ENCODE data around the gene ADAM8. TPM values are rescaled to one million over a fixed set of nuclear protein-coding genes. Genes with fewer than 3 reads are reported as not detected.
A peak's percentile ranks its signal among the peaks of the same experiment; 100 is the strongest.

Gene ADAM8
- total RNA-seq, 6 donors from 2014 or later = 10.4 to 93.2 (median 32.9) TPM

DNA sequence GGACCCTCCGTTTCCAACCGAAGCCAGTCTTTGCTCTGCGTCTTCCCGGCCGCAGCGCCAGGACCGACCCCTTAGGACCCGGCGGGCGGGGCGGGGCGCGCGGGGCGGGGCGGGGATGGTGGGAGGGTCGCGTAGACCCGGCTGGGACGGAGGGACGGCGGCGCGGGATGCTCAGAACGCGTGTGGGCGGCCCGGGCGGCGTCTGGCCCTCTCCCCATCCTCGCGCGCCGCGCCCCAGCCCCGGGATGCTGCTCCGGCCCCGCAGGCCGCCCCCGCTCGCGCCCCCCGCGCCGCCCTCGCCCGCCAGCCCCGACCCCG lies 46.7 kb downstream of the ADAM8 start, which contains the start of gene UTF1:
UTF1 (plus strand) TSS at position 174 of the 318 bp plus-strand sequence; CDS start at position 246, 72 bp downstream.
- WGBS, 2 donors = 0% methylated on average over 3 of the region's 49 CpGs; no CpG with 5 or more reads in 1 of the 2 donors

DNA sequence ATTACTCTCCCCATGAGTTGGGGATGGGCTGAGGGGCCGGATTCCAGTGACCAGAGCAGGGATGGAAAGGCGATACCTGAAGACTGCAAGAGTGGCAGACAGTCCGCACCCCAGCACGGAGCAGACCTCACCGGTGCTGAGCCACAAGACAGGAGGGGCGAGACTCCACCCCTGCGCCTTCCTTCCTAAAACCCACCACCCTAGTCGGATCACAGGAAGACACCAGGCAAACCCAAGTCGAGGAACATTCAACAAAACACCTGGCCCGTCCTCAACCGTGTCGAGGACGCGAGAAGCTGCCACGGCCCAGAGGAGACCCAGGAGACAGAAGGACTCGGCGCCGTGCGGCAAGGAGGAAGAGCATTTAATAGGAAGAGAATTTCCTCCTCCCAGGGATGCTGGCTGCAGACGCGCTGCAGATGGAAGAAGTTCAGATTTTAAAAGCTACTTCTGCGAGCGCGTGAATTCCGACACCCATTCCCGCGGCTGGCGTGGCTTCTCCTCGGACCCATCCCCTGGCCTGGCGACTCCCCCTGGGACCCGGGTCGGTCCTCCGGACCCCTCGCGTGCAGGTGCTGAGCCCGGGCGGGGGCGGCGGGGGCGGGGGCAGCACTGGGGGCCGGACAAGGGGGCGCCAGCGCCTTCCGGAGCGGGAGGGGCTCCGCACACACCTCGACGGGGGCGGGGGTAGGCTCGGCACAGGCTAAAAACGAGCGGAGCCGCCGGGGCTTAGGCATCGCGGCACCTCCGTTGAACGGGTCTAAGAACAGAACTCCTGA lies 47.2 kb downstream of the ADAM8 start:
- Histone ChIP-seq H3K27ac (no peak overlapping the region), H3K9me3 (no peaks in the 10 kb centered on the region), H3K4me1 (peaks cover 9 to 20% (median 11%) of the 10 kb centered on the region in 4 donors), H3K4me3 (no peak overlapping the region), H3K36me3 (no peaks in the 10 kb centered on the region), H3K27me3 (peaks cover 0 to 31% (median 17%) of the 10 kb centered on the region in 4 donors)
- no peak for ATAC-seq (ENCODE audit: low FRiP score in 2 of 2)
- no peak for TF ChIP-seq POLR2AphosphoS5 (IDR thresholded peaks at IDR 0.05)
- TF ChIP-seq, protein P1, sequence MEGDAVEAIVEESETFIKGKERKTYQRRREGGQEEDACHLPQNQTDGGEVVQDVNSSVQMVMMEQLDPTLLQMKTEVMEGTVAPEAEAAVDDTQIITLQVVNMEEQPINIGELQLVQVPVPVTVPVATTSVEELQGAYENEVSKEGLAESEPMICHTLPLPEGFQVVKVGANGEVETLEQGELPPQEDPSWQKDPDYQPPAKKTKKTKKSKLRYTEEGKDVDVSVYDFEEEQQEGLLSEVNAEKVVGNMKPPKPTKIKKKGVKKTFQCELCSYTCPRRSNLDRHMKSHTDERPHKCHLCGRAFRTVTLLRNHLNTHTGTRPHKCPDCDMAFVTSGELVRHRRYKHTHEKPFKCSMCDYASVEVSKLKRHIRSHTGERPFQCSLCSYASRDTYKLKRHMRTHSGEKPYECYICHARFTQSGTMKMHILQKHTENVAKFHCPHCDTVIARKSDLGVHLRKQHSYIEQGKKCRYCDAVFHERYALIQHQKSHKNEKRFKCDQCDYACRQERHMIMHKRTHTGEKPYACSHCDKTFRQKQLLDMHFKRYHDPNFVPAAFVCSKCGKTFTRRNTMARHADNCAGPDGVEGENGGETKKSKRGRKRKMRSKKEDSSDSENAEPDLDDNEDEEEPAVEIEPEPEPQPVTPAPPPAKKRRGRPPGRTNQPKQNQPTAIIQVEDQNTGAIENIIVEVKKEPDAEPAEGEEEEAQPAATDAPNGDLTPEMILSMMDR (IDR thresholded peaks at IDR 0.05) = no peak
- TF ChIP-seq EP300 (IDR thresholded peaks at IDR 0.05) = no peak
- TF ChIP-seq POLR2A (IDR thresholded peaks at IDR 0.05) = no peak
- WGBS, 2 donors = 15 to 23% methylated on average over 11 to 25 of the region's 58 CpGs
- peak in 1 of 2 donors; percentile 80 for DNase-seq

More for the DNA sequence above, 46.7 kb downstream of the ADAM8 start, which contains the start of gene UTF1:
- ATAC-seq (ENCODE audit: low FRiP score in 2 of 2) (no peak), DNase-seq (no peak)
- TF ChIP-seq EP300 (IDR thresholded peaks at IDR 0.05) (no peak), POLR2A (IDR thresholded peaks at IDR 0.05) (no peak), POLR2AphosphoS5 (IDR thresholded peaks at IDR 0.05) (no peak)
- TF ChIP-seq, protein P1 (IDR thresholded peaks at IDR 0.05) = no peak
- H3K27me3 ChIP-seq = peaks cover 0 to 31% (median 17%) of the 10 kb centered on the region in 4 donors
- peak within 1 kb of the TSS in 3 of 4 donors; percentile 22 to 39 (median 26) for H3K4me3 ChIP-seq
- H3K4me1 ChIP-seq = peaks cover 9 to 20% (median 11%) of the 10 kb centered on the region in 4 donors
- H3K36me3 ChIP-seq = no peaks in the 10 kb centered on the region
- H3K9me3 ChIP-seq = no peaks in the 10 kb centered on the region
- H3K27ac ChIP-seq = no peak within 1 kb of the TSS

GRCh38 chr10:133227256-133227655 lies 49.4 kb downstream of the ADAM8 start:
- peaks cover 0 to 29% (median 17%) of the 10 kb centered on the region in 4 donors for H3K27me3 ChIP-seq
- H3K9me3 ChIP-seq = no peaks in the 10 kb centered on the region
- H3K36me3 ChIP-seq = no peaks in the 10 kb centered on the region
- DNase-seq (peak in 1 of 2 donors; percentile 56), ATAC-seq (ENCODE audit: low FRiP score in 2 of 2) (no peak)
- peaks cover 9 to 20% (median 11%) of the 10 kb centered on the region in 4 donors for H3K4me1 ChIP-seq
- TF ChIP-seq EP300 (IDR thresholded peaks at IDR 0.05) (no peak), POLR2A (IDR thresholded peaks at IDR 0.05) (no peak), POLR2AphosphoS5 (IDR thresholded peaks at IDR 0.05) (no peak)
- TF ChIP-seq, protein P1 (IDR thresholded peaks at IDR 0.05) = no peak
- WGBS, 2 donors = 91 to 93% methylated on average over 19 to 21 of the region's 21 CpGs
- H3K27ac ChIP-seq = no peak overlapping the region
- H3K4me3 ChIP-seq = no peak overlapping the region

DNA sequence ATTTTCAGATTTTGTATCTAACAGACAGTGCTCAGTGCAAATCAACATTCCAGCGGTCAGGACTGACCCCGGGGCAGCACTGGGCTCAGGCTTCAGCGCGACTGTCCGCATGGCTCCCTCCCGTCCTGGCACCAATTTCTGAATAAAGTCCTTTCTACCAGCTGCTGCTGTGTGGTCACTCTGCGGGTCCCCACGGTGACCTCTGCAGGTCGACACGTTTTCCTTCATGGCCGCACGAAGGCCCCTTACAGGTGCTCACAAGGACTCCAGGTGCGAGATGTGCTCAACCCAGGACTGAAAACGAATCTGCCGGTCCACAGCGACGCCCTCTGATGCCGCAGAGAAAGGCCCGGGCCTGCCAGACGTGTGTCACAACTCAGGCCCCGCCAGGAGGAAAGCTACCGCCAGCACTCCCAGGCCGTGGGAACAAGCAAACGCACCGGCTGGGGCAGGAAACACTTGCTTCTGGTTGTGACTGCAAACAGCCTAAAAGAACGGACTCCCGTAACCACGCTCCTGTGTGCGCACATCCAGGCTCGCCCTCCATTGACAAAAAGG lies 50.3 kb downstream of the ADAM8 start:
- peaks cover 0 to 22% (median 13%) of the 10 kb centered on the region in 4 donors for H3K27me3 ChIP-seq

More for the DNA sequence above, 50.3 kb downstream of the ADAM8 start:
- Histone ChIP-seq H3K4me3 (no peak overlapping the region), H3K36me3 (no peaks in the 10 kb centered on the region), H3K9me3 (no peaks in the 10 kb centered on the region), H3K4me1 (peaks cover 9 to 20% (median 11%) of the 10 kb centered on the region in 4 donors), H3K27ac (no peak overlapping the region)
- ATAC-seq (ENCODE audit: low FRiP score in 2 of 2) (no peak), DNase-seq (peak in 1 of 2 donors; percentile 65)
- WGBS, 2 donors = 60 to 66% methylated on average over 21 to 30 of the region's 30 CpGs
- TF ChIP-seq, protein P1 (IDR thresholded peaks at IDR 0.05) = no peak
